ENCODE results near the gene ARFIP1.
"Not testable (repeated sequence)": the region's sequence is repeated elsewhere in the genome, so short reads cannot be mapped to it uniquely, and the experiment has no call there.

ARFIP1 gene

GRCh38 chr4:152785639-152786615, 6.2 kb downstream of the ARFIP1 start:
- DNase-seq (ENCODE audit: low read depth) = no peak

DNA sequence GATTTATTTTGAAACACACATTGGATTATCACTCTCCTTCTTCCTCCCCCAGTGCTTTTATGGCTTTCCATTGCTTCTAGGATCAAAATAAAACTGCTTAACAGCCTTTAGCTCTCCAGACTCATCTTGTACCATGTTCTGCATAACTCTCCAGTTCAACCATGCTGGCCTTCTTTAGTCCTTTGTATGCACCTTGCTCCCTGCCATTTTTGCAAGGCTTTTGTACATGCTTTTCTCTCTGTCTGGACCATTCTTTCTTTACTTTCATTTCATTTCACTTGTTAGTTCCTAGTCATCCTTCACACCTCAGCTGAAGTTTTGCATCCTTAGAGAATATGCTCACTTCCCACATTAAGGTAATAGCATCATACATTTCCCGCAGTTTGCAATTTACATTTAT, 6.9 kb downstream of the ARFIP1 start:
- DNase-seq (ENCODE audit: low read depth) = no peak

GRCh38 chr4:152795891-152796290, 16.1 kb downstream of the ARFIP1 start:
- no peak for DNase-seq (ENCODE audit: low read depth)

DNA sequence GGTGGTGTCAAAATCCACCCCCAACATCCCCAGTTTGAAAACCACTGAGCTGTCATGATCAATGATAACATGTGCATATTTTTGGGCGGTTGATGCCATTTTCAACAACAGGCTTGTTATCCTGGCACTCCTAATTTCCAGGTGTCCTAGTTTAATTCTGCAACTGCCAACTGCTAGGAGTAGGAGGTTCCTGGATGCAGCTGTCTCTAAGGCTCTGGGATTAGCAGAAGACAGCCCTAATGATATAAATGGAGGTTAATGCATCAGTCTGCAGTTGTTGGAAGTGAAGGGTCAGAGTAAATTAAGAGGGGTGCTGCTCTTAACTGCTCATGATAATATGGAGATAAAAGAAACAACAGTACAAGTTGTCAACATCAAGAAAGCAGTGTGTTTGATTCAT, 23.8 kb downstream of the ARFIP1 start:
- DNase-seq (ENCODE audit: low read depth) = no peak

DNA sequence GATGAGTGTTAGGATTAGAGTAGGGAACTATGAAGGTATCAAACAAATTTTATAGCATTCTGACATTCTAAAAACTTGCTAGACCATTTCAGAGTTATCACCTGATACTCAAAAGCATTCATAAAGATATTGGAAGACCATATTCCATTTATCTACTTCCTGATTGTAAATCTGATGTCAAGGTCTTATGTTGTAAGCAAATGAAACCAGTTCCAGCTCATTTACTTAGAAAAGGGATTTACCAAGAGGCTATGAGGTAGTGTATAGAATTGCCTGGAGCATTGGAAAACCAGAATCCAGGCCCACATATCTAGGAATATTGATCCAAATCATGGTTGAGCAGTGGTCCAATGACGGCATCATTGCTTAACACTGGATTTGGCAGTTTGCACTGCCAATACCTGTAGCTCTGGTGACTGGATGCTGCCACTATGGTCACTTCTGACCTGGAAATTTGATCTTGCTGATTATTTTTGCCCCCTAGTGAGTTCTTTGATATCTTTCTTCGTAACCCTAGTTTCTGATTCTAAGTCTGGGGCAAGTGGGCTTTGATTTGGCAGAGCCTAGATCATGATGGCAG, 25.4 kb downstream of the ARFIP1 start:
- no peak for DNase-seq (ENCODE audit: low read depth)

DNA sequence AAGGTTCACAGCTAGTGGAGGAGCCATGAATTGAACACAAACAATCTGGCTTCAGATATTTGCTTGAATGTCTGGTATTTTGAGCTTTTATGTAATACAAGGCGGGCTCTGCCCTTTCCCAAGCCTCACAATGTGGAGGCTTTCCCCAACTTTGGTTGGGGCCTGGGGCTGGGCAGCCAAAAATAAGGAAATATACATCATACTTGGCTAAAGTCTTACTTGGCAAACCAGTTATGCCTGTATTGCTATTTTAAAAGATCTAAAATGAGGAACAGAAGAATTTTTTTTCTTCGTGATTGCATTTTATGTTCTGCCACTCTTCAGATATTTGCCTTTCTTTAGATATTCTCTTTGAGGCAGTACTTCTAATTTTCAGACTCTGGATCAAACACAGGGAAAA, 26.1 kb downstream of the ARFIP1 start:
- DNase-seq (ENCODE audit: low read depth) = no peak

DNA sequence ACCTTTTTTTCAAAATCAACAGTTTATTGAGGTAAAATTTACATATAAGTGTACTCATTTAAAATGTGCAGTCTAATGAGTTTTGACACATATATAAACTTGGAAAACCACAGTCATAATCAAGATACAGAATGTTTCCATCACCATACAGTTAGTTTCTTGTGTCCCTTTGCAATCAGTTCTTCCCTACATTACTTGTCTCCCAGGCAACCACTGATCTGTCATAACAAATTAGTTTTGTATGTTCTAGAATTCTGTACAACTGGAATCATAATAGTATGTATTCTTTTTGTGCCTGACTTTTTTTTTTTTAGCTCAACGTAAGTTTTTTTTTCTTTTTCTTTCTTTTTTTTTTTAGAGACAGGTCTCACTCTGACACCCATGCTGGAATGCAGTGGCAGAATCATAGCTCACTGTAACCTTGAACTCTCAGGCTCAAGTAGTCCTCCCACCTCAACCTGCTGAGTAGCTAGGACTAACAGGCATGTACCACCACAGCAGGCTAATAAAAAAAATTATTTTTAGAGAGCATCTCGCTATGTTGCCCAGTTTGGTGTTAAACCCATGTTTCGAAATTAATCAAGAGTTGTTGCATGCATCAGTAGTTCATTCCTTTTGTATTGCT, 26.9 kb downstream of the ARFIP1 start:
- no peak for DNase-seq (ENCODE audit: low read depth)

- DNase-seq (ENCODE audit: low read depth) = no peak
Observed at GRCh38 chr4:152807294-152807829, 27.6 kb downstream of the ARFIP1 start.

- DNase-seq (ENCODE audit: low read depth) = no peak
Observed at GRCh38 chr4:152808670-152809069, 28.9 kb downstream of the ARFIP1 start.

DNA sequence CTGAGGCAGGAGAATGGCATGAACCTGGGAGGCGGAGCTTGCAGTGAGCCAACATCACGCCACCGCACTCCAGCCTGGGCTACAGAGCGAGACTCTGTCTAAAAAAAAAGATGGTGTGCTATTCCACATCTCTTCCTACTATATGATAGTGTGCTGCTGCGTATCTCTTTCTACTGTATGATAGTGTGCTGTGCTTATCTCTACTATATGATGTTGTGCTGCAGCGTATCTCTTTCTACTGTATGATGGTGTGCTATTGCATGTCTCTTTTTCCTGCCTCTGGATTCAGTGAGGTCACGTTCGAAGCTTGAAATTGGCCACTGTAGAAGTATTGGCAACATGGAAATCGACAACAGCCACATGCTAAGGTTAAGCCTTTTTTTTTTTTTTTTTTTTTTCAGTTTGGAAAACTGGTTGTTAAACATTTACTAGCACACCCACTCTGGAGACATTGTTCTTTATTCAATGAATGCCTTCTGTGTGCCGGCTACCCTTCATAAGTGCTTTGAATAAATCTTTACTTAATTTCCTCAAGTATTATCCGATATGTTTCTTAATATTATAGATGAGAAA, 31.0 kb downstream of the ARFIP1 start:
- no peak for DNase-seq (ENCODE audit: low read depth)

- DNase-seq (ENCODE audit: low read depth) = no peak
Observed at GRCh38 chr4:152815078-152815477, 35.3 kb downstream of the ARFIP1 start.

DNA sequence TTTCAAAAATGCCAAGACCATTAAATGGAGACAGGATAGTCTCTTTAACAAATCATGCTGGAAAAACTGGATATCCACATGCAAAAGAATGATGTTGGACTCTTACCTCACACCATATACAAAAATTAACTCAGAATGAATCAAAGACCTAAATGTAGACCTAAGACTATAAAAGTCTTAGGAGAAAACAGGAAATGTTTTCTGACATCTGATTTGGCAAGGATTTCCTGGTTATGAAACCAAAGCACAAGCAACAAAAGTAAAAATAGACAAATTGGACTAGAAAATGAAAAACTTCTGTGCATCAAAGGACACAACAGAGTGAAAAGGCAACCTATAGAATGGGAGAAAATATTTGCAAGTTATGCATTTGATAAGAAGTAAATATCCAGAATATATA, 37.6 kb downstream of the ARFIP1 start:
- DNase-seq (ENCODE audit: low read depth) = no peak

DNA sequence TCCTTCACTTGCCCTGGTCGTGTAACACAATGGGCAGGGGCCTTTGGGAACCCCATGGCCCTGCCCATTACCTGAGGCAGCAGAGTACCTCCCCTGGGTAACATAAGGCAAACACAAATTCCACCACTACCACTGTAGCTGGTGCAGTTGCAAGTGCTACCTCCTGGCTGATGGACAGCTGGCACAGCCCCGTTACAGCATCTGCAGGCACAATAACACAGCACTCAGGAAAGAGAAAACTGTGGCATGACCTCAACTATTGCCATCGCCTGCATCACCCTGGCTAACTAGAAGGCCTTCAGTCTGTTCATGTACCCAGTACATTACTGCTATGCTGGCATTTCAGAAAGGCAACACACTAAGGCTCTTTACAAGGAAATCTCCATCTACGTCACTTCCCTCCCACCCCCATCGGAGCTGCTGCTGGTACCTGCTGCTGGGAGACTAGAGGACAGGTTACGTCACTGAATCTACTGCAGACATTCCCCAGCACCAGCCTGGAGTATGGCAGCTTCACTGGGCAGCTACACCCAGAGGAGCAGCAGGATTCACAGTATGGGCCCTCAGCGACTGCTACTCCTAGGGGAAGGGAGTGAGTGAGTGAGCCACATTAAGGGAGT, 39.4 kb downstream of the ARFIP1 start:
- DNase-seq (ENCODE audit: low read depth) = no peak

- no peak for DNase-seq (ENCODE audit: low read depth)
Observed at GRCh38 chr4:152820073-152820472, 40.3 kb downstream of the ARFIP1 start.

DNA sequence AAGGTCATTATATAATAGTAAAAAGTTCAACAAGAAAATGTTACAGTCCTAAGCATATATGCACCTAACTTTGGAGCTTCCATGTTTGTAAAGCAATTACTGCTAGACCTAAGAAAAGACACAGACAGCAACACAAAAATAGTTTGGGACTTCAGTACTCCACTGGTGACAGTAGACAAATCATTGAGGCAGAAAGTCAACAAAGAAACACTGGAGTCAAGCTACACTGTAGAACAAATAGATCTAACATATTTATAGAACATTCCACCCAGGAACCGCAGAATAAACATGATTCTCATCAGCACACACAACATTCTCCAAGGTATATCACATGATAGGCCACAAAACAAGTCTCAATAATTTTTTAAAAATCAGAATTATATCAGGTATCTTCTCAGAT, 42.6 kb downstream of the ARFIP1 start:
- no peak for DNase-seq (ENCODE audit: low read depth)

DNA sequence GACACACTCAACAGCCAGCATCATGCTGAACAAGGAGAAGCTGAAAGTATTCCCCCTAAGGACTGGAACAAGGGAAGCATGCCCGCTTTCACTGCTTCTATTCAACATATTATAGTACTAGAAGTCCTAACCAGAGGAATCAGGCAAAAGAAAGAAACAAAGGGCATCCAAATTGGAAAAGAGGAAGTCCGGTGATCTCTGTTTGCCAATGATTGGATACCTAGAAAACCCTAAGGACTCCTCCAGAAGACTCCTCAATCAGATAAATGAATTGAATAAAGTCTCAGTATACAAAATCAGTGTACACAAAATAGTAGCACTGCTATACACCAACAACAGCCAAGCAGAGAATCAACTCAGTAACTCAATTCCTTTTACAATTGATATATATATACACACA, 44.8 kb downstream of the ARFIP1 start:
- no peak for DNase-seq (ENCODE audit: low read depth)

DNA sequence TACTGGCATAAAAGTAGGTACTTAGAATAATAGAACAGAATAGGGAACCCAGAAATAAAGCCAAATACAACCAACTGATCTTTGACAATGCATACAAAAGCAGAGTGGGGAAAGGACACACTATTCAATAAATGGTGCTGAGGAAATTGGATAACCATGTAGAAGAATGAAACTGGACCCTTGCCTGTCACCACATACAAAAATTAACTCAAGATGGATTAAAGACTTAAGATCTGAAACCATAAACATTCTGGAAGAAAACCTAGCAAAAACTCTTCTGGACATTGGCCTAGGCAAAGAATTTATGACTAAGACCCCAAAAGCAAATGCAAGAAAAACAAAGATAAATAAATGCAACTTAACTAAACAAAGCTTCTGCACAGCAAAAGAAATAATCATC, 45.6 kb downstream of the ARFIP1 start:
- DNase-seq (ENCODE audit: low read depth) = no peak

GRCh38 chr4:152828122-152828521, 48.4 kb downstream of the ARFIP1 start:
- no peak for DNase-seq (ENCODE audit: low read depth)

DNA sequence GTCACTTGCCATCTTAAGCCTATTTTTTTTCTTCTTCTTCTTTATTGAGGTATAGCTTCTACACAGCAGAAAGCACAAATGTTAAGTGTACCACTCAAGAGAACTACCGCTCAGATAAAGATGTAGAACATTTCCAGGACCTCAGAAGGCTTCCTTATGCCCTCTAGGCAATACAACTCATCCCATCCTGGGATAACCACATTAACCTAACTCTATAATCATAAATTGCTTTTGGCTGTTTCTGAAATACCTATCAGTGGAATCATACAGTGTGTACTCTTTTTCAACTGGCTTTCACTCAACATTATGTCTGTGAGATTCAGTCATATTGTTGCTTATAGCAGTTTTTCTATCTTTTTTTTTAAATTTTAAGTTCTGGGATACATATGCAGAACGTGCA, 51.7 kb downstream of the ARFIP1 start:
- DNase-seq (ENCODE audit: low read depth) = no peak

- no peak for DNase-seq (ENCODE audit: low read depth)
Observed at GRCh38 chr4:152836936-152837335, 57.2 kb downstream of the ARFIP1 start.

DNA sequence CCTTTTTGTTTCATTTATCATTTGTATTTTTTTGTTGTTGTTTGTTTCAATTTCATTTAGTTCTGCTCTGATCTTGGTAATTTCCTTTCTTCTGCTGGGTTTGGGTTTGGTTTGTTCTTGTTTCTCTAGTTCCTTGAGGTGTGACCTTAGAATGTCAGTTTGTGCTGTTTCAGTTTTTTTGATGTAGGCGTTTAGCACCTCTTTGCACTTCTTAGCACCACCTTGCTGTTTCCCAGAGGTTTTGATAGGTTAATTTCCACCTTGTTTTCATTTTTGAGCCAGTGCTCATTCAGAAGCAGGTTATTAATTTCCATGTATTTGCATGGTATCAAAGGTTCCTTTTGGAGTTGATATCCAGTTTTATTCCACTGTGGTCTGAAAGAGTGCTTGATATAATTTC, 60.0 kb downstream of the ARFIP1 start:
- not testable (repeated sequence) for DNase-seq (ENCODE audit: low read depth)

- DNase-seq (ENCODE audit: low read depth) = no peak
Observed at GRCh38 chr4:152843481-152844090, 63.8 kb downstream of the ARFIP1 start.
